ENCODE data around the gene ALDH18A1.
"Not testable (repeated sequence)": the region's sequence is repeated elsewhere in the genome, so short reads cannot be mapped to it uniquely, and the experiment has no call there.

Gene ALDH18A1

GRCh38 chr10:95650232-95650631 lies 6.3 kb downstream of the ALDH18A1 start:
- no peak for DNase-seq (ENCODE audit: low read depth in 4 of 4, low spot score in 1 of 4)

GRCh38 chr10:95648138-95648537 lies 8.4 kb downstream of the ALDH18A1 start:
- no peak for DNase-seq (ENCODE audit: low read depth in 4 of 4, low spot score in 1 of 4)

GRCh38 chr10:95646160-95646559 lies 10.4 kb downstream of the ALDH18A1 start:
- DNase-seq (ENCODE audit: low read depth in 4 of 4, low spot score in 1 of 4): no peak

GRCh38 chr10:95644901-95645300 lies 11.6 kb downstream of the ALDH18A1 start:
- DNase-seq (ENCODE audit: low read depth in 4 of 4, low spot score in 1 of 4): no peak

- no peak for DNase-seq (ENCODE audit: low read depth in 4 of 4, low spot score in 1 of 4)
Measured at GRCh38 chr10:95640891-95641315, 15.6 kb downstream of the ALDH18A1 start.

- DNase-seq (ENCODE audit: low read depth in 4 of 4, low spot score in 1 of 4): no peak
Measured at GRCh38 chr10:95637911-95638310, 18.6 kb downstream of the ALDH18A1 start.

- DNase-seq (ENCODE audit: low read depth in 4 of 4, low spot score in 1 of 4): no peak
Measured at GRCh38 chr10:95637140-95637539, 19.4 kb downstream of the ALDH18A1 start.

GRCh38 chr10:95635319-95635733 lies 21.2 kb downstream of the ALDH18A1 start:
- no peak for DNase-seq (ENCODE audit: low read depth in 4 of 4, low spot score in 1 of 4)

- no peak for DNase-seq (ENCODE audit: low read depth in 4 of 4, low spot score in 1 of 4)
Measured at GRCh38 chr10:95628786-95629185, 27.7 kb downstream of the ALDH18A1 start.

- no peak for DNase-seq (ENCODE audit: low read depth in 4 of 4, low spot score in 1 of 4)
Measured at GRCh38 chr10:95626500-95626899, 30.0 kb downstream of the ALDH18A1 start.

GRCh38 chr10:95620415-95620814 lies 36.1 kb downstream of the ALDH18A1 start:
- not testable (repeated sequence) for DNase-seq (ENCODE audit: low read depth in 4 of 4, low spot score in 1 of 4)

- no peak for DNase-seq (ENCODE audit: low read depth in 4 of 4, low spot score in 1 of 4)
Measured at GRCh38 chr10:95618101-95618500, 38.4 kb downstream of the ALDH18A1 start.

GRCh38 chr10:95616446-95616845 lies 40.1 kb downstream of the ALDH18A1 start:
- no peak for DNase-seq (ENCODE audit: low read depth in 4 of 4, low spot score in 1 of 4)

GRCh38 chr10:95613330-95613729 lies 43.2 kb downstream of the ALDH18A1 start:
- DNase-seq (ENCODE audit: low read depth in 4 of 4, low spot score in 1 of 4): no peak

GRCh38 chr10:95610727-95611126 lies 45.8 kb downstream of the ALDH18A1 start:
- no peak for DNase-seq (ENCODE audit: low read depth in 4 of 4, low spot score in 1 of 4)

- DNase-seq (ENCODE audit: low read depth in 4 of 4, low spot score in 1 of 4): no peak
Measured at GRCh38 chr10:95606922-95607321, 49.6 kb downstream of the ALDH18A1 start.

GRCh38 chr10:95605163-95605562 lies 51.3 kb downstream of the ALDH18A1 start:
- no peak for DNase-seq (ENCODE audit: low read depth in 4 of 4, low spot score in 1 of 4)

GRCh38 chr10:95604630-95605029 lies 51.9 kb downstream of the ALDH18A1 start:
- DNase-seq (ENCODE audit: low read depth in 4 of 4, low spot score in 1 of 4): no peak

- DNase-seq (ENCODE audit: low read depth in 4 of 4, low spot score in 1 of 4): no peak
Measured at GRCh38 chr10:95602382-95602781, 54.1 kb downstream of the ALDH18A1 start.

- DNase-seq (ENCODE audit: low read depth in 4 of 4, low spot score in 1 of 4): peak; percentile 9 to 37 (median 14)
Measured at GRCh38 chr10:95601116-95601719, 55.3 kb downstream of the ALDH18A1 start.

GRCh38 chr10:95600158-95600557 lies 56.4 kb downstream of the ALDH18A1 start:
- DNase-seq (ENCODE audit: low read depth in 4 of 4, low spot score in 1 of 4): no peak

- no peak for DNase-seq (ENCODE audit: low read depth in 4 of 4, low spot score in 1 of 4)
Measured at GRCh38 chr10:95597788-95598187, 58.7 kb downstream of the ALDH18A1 start.

- no peak for DNase-seq (ENCODE audit: low read depth in 4 of 4, low spot score in 1 of 4)
Measured at GRCh38 chr10:95588025-95588424, 68.5 kb downstream of the ALDH18A1 start.

Measured in stimulated activated CD4-positive, alpha-beta T cell treated with anti-CD3 and anti-CD28 coated beads, Interleukin-1b, Interleukin-23, amount 100 ng/mL, for 24 hours (primary cell).